Left kidney (tissue), 2 donors: ENCODE results near the gene SYNPR. TPM values are rescaled to one million over a fixed set of nuclear protein-coding genes. Genes with fewer than 3 reads are reported as not detected.

ENCODE experiments used
- DNase-seq: peaks from one replicate; pipeline ENCODE4 v3.0.0-alpha.2; 2013
- polyA plus RNA-seq: library from polyadenylated mRNA; unstranded; fragments of 120-200 nt; gene quantifications from one replicate; pipeline ENCODE4 v1.2.1, GENCODE V29; 2013; ENCODE audit not compliant: insufficient read length

SYNPR gene
- polyA plus RNA-seq, 1 donor: not detected

DNA sequence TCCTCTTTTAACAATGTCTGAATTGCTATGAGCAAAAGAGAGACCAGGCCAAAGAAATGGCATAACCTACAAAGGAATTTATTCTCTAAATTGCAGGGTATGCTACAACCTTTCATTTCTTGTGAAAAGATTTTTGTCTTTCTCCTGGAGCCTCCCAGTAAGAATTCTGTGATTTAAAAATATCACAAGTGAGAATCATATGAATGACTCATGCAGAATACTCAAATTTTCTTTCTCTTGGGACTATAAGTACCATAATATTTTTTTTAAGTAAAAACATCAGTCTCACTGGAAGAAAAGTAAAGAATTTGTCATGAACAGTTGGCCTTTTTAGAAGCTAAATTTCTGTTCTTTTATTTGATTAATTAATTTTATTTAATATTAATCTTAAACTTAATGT lies 26.3 kb downstream of the SYNPR start:
- DNase-seq: no peak

DNA sequence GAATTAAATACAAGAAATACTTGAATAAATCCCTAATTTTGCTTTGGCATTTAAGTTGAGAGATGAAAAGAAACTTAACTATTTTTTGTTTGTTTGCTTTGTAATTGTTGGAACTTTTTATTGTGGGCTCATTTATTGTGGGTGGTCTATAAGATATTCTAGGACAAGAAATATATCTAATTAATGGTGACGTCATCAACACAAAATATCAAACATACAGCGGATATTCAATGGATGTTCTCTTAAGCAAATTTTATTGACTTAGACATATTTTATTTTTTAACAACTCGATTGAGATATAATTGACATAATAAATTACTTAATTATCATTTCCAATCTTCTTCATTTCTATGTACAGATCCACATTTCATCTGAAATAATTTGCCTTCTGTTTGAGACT lies 30.0 kb downstream of the SYNPR start:
- DNase-seq: no peak

DNA sequence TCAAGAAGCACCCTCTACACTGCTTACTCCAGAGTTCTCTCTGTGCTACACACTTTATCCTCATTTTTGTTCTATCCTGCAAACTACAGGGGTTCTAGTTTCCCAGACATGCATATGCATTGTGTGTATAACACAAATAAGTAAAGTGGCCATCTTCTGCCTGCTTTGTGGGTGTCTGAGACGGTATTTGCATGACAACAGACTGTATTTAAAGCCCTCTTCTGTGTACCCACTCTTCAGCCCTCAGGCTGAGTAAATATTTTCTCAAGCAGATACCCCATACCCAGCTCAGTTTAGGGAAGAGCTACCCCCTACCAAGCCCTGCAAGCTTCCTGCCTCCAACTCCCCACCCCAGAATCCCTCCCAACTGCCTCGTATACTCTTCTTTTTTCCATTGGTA lies 31.7 kb downstream of the SYNPR start:
- no peak for DNase-seq

DNA sequence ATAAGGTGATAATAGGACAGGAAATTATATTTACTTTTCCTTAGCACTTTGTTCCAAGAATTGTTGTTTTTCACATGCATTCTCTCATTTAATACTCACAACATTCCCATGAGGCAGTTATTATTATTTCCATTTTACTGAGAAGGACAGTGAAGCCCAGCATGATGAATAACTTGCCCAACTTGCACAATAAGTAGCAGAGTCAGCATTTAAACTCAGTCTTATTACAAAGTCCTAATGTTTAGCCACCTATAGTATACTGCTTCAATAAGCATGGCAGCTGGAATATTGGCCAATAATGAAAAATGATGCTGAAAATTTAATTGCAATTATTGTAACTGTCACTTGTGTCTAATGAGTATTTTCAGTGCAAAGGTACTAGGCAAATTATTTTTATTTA lies 45.7 kb downstream of the SYNPR start:
- DNase-seq: no peak

DNA sequence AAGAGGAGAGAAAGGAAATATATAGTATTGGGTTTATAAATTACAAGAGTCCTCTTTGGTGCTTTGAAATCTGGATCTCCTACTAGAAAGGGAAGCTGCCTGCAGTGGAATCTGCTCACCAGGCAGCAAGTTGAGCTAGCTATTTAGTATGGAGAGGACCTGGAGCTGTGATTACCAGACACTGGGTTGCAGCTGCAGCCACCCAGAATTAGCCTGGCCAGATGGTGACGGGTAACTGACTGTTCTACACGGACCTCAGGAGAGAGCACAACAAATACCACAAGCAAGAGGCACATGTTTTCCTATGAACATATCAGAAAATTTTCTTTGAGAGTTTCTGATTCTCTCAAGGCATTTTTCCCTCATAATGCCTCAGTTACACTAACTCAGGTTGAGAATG lies 46.5 kb downstream of the SYNPR start:
- DNase-seq: no peak

DNA sequence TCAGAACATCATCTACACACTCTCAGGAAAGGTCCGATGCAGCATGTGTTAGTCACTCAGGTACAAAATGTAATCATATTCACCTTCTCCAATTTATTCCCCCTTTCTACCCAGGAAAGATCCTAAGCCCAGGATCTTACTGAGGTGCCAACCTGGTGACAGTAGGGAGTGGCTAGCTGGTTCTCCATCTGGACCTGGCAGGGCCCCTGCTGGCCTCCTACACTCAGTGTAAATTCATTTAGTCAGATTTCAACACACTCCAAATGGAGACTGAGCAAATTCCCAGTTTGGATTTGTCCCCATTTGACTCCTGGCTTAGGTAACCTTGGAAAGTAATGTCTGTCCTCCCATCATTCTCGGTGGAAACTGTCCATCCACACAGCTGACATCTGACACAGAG lies 47.3 kb downstream of the SYNPR start:
- DNase-seq: no peak

DNA sequence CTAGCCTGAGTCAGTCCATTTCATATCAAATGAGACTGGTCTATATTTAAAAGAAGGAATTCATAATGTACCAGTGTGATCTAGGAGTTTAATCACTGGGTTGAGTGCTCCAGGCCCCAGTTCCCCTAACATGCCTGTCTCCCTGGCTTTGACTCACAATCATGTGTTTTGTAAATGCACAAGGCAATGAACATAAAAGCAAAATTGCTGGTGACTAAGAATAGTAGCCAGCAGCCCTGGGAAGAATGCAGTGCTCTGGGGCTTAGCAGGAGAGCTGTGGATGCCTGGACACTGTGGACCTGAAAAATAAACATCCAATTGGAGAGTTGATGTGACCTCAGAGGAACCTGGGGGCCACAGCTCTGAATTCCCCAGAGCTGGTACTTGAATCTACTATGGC lies 50.3 kb downstream of the SYNPR start:
- no peak for DNase-seq

DNA sequence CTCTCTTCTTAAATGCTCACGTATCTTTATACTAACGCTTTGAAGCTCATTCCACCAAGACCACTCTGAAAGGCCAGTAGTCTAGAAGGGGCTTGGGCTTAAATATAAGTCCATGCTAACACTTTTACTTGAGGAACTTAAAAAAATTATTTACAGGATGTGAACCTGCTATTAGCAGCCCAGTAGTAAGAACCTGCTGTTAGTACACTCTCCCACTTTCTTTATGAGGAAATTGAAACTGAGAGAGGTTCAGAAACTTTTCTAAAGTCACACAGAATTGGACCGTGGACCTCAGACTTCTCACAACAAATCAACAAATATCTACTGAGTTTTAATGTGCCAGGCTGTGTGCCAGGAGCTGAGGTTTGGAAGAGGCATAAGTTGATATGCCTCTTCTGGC lies 53.4 kb downstream of the SYNPR start:
- no peak for DNase-seq

DNA sequence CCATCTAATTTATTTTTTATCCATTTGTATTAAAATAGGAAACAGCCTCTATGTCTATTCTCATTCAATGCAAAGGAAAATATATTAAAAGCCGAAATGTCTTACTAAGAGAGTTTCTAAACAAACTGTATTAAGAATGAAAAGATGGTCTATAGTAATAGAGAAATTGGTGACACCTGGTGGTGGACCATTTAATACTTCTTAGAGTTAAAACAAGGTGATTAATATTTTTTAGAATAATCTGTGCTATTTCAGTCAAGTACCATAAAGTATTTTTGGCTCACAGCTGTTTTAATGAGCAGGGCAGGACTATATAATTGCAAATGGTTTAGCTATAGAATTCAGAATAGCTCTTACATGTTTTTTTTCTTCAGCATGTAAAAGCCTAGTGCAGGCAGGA lies 55.7 kb downstream of the SYNPR start:
- DNase-seq: no peak

DNA sequence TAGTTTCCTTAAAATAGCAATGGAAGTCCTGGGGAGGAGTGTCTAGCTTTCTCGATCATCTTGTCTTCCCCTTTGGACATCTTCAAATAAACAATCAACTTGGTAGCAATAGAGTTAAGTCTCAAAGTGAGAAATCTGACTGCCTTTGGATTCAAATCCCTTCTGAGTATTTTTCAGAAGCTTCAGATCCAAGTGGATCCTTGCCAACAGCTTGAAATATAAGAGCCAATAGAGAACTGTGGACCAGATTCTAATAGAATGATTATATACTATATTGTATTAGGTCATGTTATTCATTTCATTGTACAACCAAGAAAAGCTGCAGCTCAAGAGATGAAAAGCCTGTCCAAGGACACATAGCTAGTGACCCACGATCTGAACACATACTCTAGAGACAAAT lies 60.2 kb downstream of the SYNPR start:
- DNase-seq: no peak

DNA sequence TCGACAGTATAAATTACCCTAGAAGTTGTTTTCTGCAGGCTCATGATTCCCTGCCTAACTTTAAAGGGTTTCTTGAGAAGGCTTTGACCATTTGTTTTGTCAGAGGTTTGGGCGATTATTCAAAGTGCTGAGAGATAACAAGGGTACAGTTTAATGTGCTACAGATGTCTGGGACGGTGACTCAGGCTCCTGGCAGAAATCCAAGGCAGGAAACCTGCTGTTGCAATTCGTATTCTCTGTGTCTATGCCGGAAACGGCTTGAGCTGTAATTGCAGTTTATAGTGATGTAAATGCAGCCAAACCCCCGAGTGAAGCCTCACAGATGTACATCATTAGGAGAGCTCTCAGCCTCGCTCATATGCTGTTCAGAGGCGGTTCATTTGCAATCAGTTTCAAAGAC lies 65.6 kb downstream of the SYNPR start:
- DNase-seq: peak; percentile 52

DNA sequence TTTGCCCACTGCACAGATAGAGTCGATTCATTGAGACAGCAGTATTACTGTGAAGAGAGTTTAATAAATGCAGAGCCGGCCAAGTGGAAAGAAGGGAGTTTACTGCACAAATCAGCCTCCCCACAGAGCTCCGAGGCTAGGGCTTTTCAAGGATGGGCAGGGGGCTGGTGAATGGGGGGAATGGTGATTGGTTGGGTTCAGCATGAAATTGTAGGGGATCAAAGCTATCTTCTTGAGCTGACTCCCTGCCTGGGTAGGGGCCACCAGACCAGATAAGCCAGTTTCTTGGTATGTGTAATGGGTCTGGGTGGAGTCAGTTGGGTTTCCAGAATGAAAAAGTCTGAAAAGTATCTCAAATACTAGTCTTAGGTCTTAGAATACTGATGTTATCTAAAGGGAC lies 66.6 kb downstream of the SYNPR start:
- no peak for DNase-seq

DNA sequence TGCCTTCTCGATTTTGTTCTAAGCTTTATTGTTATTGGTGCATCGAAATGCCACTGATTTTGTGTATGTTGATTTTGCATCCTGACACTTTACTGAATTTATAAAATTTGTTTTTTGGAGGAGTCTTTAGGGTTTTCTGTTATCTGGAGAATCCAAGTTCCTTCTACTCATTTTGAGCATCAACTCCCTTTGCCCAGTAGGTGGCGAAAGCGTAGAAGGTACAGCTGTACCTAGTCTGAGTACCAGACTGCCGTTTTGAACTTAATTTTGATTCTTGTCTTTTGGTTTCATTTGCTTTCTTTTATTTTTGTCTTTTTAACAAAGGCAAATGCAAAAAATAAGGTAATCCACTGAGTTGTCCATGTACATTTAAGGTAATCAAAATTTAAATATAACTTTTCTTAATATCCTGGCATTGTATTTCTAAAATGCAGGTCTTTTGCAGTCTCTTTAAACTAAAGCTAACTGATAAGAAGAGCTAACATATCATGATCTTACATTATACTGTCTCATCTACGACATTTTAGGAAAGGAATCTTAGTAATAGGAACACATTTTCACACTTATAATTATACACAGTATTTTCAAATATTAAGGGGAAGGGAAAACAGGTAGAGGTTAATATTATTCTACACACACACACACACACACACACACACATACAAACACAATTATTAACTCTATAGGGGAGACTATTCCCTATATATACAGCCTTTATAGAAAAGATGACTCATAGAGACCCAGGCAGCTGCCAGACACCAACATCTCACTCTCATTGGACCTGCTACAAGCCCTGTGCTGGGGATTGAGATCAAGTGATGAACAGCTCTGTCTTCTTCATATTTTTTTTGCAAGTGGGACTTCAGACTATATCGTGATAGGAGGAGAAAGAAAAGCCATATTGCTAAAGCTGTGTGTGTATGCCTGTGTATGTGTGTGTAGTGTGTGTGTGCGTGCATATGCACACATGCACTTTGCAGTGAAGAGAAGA lies 71.8 kb downstream of the SYNPR start:
- peak; percentile 56 for DNase-seq

DNA sequence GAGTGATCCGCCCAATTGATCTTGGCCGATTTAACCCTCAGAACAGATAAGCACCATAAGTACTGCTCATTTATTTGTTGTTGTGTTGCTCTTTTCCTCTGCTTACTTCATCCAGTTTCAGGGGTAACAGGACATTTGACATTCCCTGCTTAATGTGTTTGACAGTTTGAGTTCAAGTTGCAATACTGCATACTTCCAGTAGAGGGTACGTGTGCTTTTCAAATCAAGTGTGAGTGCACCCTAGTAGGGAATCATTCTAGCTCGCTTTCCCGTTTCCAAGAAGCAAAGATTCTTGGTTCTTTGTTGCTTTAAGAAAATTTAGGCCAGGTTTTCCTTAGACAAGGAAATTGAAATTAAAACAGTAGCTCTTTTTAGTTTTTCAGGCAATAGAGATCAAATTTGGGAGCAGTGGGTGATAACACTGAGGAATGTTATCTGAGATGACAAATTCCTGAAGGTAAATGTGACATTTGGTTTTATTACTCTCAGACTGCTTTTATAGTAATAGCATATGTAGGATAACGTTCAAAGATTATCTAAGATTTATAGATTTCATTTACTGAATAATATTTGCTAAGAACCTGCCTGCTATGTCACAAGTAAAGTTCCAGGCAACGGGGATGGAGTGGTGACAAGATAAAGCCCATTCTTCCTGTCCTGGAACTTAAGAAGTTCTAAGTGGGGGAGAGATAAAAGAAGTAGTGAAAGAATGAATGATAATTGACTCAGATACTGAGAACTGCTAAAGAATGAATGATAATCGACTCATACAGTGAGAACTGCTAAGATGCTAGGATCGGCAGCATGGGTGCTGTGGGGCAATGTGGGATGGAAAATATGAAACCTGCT lies 73.3 kb downstream of the SYNPR start:
- peak; percentile 63 for DNase-seq

DNA sequence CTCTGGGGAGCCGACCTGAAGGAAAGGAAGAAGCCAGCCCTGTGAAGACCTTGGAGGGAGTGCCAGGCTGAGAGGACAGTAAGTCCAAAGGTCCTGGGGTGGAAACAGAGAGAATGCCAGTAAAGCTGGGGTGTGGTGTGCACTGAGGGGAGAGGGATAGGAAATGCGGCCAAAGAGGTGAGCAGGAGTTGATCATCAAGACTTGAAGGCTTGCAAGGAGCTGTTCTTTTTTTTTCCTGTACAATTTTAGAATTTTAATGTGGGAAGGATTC lies 73.8 kb downstream of the SYNPR start:
- no peak for DNase-seq

DNA sequence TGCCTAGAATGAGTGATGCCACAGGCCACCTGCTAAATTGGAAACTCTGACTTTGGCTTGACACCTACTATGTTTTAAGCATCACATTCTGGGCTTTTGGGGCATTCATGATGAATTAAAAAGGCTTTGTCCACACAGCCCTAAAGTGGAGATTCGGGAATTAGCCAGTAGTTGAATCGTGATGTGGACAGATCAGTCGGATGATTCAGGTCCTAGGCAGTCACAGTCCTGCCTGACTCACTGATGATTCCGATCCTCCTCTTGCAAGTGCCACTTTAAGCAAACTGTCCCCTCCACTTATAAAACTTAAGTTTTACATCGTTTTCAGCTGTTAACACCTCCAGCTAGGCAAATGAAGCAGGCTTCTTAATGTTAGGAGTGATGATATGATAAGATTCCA lies 75.3 kb downstream of the SYNPR start:
- DNase-seq: no peak

DNA sequence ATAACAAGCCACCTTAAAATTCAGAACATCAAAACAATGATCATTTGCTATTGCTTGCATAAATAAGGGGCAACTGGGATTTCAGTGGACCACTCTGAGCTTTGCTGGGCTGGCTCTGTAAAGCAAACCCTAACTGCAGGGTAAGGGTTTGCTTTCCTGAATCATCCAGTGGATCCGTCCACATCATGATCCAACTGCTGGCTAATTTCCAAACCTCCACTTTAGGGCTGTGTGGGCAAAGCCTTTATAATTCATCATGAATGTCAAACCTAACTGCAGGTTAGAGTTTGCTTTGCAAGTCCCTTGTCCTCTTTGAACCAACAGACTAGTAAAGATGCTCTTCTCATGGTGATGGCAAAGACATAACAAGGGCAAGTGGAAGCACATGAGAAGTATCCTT lies 76.1 kb downstream of the SYNPR start:
- DNase-seq: no peak

DNA sequence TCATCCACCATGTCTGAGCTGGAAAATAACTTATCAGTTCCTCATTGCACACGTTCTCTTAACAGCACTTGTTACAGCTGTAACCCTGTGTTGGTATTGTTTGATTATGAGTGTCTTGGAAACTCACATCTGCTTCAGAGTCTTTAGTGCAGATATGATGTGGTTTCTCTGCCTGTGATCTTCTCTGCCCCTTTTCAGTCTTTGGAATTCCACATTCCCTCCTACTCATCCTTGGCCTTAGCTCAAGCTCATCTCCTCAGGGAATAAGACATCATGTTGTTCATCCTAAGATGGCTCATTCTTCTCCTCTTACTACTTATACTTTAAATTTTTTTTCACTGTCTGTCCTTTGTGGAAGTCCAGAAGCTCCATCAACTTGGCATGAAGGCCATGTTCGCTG lies 77.7 kb downstream of the SYNPR start:
- DNase-seq: no peak

DNA sequence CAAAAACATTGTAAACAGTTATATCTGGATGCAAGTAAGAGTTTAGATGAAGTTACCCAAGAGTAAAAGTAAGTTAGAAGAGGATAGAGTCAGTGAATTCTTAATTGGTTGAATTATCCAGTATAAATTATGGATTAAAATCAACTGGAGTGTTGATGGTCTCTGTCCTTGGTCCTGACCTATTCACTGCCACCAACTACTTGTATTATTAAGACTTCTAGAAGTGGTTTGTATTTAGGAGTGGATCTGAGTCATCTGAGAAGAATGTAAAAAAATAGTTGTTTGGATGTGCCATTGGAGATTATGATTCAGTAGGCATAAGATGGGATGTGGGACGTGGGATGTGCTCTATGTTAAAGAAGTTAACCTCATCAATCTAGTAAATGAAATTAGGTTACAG lies 86.4 kb downstream of the SYNPR start:
- DNase-seq: peak; percentile 38

DNA sequence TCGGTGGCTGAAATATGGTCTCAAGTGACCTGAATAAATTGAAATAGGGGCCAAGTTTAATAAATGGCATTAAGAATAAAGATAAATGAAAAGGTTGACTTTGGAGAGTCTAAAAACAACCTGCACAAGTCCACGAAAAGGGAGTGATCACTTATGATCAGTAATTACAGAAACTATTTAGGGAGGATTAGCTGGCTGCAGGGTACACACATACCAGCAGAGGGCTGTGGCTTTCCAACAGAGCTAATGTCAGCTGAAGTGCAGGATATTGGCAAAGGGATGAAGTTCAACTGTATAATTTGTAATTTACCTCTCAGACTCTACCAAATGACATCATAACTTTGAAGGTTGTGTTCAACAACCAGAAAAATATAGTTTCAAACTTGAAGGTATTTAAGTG lies 86.8 kb downstream of the SYNPR start:
- no peak for DNase-seq

DNA sequence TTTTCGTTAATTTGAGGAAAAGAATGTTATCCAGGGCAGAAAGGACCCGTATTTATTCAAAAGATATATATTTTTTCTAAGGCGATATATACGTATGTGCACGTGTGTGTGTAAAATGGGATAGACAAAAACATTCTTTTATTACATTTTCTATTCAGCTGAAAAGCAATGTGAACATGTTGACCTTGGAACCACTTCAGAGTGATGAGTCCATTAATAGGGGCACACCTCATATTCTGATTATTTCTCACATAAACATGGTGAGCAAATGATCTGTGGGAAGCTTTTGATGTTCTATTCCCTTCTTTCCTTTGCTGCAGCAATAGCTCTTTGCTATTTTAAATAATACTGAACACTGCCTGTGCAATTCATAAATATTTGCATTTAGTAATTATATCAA lies 87.6 kb downstream of the SYNPR start:
- DNase-seq: no peak

DNA sequence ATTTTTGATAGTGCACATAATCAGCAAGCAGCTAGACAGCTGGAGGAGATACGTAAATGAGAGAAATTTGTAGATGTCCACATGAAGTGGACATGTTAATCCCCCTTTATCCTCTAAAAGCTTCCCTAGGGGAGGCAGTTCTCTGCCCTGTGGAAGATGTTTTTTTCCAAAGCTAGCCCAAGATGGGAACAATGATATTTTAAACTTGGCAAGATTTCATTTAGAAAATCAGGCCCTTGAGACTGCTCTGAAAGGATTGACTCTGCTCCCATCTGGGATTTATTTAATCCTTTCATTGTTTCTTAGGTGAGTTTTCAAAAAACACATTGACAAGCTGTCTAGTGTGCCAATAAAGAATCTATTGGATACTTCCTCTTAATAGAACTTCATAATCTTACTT lies 92.0 kb downstream of the SYNPR start:
- DNase-seq: no peak

DNA sequence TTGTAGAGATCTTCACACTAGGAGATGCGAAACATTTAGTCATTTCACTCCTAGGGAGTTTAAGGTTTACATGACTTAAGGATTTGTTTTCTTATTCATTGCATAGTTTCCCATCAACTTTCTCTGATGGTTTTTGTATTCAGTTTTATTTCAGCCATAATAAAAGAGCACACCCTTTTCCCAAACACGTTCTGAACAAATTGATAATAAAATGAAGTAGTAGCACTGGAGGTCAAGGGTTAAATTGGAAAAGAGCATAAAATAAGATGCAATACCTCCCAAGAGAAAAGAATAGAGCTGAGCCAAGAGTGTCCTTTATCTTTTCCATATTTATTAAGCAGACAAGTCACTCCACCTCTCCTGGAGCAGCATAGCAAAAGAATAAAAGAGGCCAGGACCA lies 104.9 kb downstream of the SYNPR start:
- no peak for DNase-seq

DNA sequence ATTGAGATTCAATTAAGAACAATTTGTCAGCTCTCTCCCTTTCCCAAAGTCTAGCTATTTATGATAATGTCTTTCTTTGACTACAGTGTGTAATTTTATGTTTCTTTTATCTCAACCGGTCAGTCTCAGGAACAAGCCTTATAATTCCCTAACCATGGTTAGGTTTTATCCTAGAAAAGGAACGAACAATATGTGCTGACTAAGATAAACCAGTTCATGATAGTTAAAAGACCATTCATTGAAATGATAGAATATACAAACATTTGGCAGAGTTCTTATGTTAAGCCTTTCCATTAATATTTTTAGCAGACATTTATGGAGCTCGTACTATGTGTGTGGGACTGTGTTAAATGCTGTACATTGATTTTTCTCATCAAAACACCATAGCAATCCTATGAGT lies 106.3 kb downstream of the SYNPR start:
- no peak for DNase-seq
